GM12872 (cell line): ENCODE results near the gene TMTC2.

ENCODE experiments used
- TF ChIP-seq, protein P1 (sequence below): IDR thresholded peaks from 3 replicates; pipeline ENCODE4 v1.5.1; 2011; ENCODE audit warnings: low read depth, mild to moderate bottlenecking, low read length, moderate library complexity; ENCODE audit not compliant: insufficient read depth

The TMTC2 gene

DNA sequence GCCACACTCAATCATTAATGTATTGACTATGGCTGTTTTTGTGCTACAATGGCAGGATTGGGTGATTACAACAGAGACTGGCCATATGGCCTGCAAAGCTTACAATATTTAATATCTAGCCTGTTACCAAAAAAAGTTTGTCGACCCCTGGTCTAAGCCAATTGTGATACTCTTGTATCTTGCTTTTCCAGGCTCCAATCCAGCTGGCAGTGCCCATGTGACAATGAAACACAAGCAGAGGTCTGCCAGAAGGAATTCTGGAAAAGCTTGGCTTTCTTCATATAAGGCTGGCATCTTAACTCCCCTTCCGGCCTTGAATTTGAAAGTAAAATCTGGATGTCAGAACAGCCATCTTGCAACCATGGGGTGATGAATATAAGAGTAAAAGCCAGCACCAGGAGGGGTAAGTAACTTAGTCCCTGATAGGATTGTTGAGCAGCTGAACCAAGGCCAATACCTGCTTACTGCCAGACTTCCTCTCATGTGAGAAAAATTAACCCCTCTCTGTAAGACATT is 458.7 kb downstream of the TMTC2 start:
- TF ChIP-seq, protein P1, sequence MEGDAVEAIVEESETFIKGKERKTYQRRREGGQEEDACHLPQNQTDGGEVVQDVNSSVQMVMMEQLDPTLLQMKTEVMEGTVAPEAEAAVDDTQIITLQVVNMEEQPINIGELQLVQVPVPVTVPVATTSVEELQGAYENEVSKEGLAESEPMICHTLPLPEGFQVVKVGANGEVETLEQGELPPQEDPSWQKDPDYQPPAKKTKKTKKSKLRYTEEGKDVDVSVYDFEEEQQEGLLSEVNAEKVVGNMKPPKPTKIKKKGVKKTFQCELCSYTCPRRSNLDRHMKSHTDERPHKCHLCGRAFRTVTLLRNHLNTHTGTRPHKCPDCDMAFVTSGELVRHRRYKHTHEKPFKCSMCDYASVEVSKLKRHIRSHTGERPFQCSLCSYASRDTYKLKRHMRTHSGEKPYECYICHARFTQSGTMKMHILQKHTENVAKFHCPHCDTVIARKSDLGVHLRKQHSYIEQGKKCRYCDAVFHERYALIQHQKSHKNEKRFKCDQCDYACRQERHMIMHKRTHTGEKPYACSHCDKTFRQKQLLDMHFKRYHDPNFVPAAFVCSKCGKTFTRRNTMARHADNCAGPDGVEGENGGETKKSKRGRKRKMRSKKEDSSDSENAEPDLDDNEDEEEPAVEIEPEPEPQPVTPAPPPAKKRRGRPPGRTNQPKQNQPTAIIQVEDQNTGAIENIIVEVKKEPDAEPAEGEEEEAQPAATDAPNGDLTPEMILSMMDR = no peak

DNA sequence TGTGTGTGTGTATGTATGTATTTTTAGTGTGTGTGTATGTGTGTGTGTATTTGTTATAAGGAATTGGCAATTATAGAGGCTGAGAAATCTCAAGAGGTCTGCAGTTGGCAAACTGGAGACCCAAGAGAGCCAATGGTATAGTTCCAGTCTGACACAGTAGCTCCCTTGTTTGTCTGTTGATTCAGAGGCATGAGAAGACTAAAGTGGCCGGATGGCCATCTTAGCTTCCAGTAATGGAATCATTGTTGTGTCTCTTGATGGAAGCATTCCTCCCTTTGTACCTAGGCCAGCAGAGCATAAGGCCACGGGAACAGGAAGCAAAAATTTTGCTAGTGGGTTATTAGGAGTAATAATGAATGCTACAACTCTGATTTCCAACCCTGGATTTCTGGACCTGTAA is 460.6 kb downstream of the TMTC2 start:
- TF ChIP-seq, protein P1 = no peak

DNA sequence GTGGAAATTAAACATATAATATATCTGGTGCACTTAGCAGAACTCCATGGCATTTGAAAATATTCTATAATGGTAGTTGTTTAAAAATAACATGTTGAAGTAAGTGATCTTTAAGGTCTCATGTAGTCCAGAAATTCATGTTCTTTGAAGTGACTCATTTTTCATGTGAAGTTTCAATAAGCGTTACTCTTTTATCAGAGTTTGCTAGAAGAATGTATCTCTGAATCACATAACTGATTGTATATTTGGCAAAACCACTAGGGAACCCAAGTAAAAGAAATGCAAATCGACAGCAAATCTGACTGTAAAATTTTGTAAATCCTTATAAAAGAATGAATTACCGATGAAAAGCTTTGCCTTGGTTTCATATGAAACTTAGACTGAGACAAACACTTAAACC is 463.3 kb downstream of the TMTC2 start:
- TF ChIP-seq, protein P1 = no peak

DNA sequence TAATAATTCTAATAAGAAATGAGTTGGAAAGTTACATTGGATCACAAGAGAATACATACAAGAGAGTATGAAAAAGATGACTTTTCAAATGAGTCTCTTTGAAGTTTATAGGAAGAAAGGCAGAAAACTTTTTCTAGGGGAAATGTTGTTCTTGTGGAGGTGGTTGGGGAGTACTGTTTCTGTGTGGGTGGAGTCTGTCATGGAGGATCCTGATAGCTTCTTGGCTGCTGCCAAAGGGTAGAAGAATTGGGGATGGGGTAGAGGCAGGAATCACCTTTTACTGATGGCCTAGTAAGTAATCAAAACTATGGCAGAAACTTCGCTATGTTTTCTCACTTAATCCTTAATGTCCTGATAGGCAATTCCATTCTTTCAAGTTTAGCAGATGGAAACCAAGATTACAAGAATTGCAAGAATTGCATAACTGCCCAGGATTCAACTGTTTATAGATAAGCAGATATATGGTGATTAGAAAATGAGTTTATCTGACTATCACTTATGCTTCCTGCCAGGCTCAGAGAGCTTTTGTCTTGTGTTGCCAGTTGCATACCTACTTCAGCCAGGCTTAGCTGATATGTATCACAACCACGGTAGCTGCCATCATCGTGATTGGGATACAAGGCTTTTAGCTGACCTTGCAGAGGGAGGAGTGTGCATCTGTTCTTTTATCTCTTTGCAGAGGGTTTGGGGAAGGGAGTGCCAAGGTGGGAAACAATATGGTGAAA is 463.9 kb downstream of the TMTC2 start:
- TF ChIP-seq, protein P1 = no peak

DNA sequence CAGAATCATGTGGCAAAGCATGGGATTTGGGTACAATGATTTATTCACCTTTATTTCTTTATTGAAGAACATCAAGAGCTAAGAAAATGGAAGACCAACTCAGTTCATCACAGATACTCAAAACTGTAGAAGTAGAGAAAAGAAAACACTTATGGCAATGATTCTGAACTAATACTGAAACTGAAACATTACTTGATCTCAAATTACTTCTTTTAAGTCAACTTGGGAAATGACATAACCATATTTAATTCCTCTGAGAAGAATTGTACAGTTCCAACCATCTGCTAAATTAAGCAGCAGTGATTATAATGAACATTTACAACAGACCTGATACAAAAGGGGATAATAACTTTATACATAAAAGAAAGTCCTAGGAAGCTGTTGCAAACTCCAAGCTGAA is 466.5 kb downstream of the TMTC2 start:
- TF ChIP-seq, protein P1 = no peak

DNA sequence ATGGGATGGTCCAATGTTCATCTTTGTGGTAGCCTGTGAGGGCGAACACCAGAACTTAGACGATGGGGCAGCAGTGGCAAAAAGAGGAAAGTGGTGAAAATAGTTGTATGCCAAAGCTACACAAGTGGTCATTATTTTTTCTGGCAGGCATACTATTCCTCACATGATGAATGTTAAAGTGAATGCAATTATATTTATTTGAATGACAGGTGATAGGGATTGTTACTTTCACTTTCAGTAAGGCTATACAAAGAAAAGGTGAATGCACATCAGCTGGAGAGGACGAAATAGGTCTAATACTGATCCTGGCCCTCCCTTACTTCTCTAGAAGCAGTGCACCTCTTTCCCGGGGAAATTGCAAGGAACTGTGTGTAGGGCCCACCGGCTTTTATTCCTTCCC is 470.1 kb downstream of the TMTC2 start:
- TF ChIP-seq, protein P1 = no peak

DNA sequence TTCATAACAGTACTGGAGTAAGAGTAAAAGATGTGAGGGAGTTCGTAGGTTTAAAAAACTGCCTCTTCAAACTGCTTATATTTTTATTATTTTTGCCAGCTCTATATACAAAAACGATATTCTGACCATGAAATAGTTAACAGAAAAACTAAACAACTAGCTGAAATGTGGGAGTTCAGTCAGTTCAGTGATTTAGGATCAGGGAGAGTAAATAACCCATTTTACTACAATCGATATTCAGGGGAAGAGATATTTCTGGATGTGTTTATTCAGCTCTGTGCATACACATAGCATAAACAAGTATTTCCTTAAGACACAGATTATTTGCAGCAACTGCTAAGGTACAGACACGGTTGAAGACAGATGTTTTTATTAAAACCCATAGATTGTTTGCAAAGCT is 470.9 kb downstream of the TMTC2 start:
- TF ChIP-seq, protein P1 = no peak
